Measurements from ENCODE around the gene DNAH8. TPM values are rescaled to one million over a fixed set of nuclear protein-coding genes. Genes with fewer than 3 reads are reported as not detected.

Gene DNAH8
- total RNA-seq, 4 donors from 2014 or later: under 0.01 TPM; not detected in 3

DNA sequence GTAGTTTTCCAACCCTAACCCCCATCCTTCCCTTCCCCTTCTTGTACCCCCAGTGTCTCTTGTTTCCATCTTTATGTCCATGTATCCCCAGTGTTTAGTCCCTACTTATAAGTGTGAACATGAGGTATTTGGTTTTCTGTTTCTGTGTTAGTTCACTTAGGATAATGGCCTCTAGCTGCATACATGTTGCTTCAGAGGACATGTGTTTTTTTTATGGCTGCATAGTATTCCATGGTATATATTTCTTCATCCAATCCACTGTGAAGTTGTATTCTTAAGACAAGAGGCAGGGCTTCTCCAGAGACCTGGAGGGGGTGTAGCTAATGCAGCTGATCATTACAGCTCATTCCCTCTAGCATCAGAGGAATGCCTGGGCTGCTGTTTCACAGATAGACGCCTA lies 4.2 kb downstream of the DNAH8 start:
- Histone ChIP-seq H3K27me3 (peaks cover 0 to 41% (median 8%) of the 10 kb centered on the region in 4 donors), H3K36me3 (no peaks in the 10 kb centered on the region), H3K4me1 (peaks cover 7 to 25% (median 10%) of the 10 kb centered on the region in 4 donors), H3K4me3 (no peak overlapping the region), H3K9me3 (peaks cover 0 to 4% (median 0%) of the 10 kb centered on the region in 4 donors), H3K27ac (replicated peaks in 1 of 4) (no peak overlapping the region)
- TF ChIP-seq, protein P1, sequence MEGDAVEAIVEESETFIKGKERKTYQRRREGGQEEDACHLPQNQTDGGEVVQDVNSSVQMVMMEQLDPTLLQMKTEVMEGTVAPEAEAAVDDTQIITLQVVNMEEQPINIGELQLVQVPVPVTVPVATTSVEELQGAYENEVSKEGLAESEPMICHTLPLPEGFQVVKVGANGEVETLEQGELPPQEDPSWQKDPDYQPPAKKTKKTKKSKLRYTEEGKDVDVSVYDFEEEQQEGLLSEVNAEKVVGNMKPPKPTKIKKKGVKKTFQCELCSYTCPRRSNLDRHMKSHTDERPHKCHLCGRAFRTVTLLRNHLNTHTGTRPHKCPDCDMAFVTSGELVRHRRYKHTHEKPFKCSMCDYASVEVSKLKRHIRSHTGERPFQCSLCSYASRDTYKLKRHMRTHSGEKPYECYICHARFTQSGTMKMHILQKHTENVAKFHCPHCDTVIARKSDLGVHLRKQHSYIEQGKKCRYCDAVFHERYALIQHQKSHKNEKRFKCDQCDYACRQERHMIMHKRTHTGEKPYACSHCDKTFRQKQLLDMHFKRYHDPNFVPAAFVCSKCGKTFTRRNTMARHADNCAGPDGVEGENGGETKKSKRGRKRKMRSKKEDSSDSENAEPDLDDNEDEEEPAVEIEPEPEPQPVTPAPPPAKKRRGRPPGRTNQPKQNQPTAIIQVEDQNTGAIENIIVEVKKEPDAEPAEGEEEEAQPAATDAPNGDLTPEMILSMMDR (IDR thresholded peaks at IDR 0.05): no peak
- TF ChIP-seq EP300 (IDR thresholded peaks at IDR 0.05) (no peak), POLR2A (IDR thresholded peaks at IDR 0.05; ENCODE audit: low read depth) (no peak), POLR2AphosphoS5 (IDR thresholded peaks at IDR 0.05) (no peak)
- intact Hi-C loops (cut with DNase I): no loop called here
- 100% methylated on average over 1 of the region's 1 CpG for WGBS
- no peak for DNase-seq (ENCODE audit: extremely low spot score)

DNA sequence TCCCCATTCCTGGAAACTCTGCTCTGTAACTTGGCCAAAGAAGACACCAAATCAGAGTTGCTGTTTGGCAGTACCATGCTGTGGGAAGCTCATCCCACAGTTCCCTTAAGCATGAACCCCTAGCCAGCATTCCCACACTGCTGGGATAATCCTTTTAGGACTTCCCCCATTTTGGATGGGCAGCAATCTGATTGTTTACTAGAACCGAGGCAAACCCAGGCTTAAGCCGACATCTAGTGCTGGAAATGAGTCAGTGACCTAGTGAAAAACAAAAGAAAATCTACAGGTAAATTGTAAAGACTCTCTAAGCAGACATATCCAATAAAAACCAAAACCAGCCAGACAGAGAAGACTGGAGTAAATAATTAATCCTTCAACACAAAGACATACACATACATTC lies 5.2 kb downstream of the DNAH8 start:
- no peak overlapping the region for H3K4me3 ChIP-seq
- TF ChIP-seq EP300 (IDR thresholded peaks at IDR 0.05) (no peak), POLR2A (IDR thresholded peaks at IDR 0.05; ENCODE audit: low read depth) (no peak)
- TF ChIP-seq, protein P1 (IDR thresholded peaks at IDR 0.05): no peak
- peaks cover 0 to 33% (median 1%) of the 10 kb centered on the region in 4 donors for H3K27me3 ChIP-seq

DNA sequence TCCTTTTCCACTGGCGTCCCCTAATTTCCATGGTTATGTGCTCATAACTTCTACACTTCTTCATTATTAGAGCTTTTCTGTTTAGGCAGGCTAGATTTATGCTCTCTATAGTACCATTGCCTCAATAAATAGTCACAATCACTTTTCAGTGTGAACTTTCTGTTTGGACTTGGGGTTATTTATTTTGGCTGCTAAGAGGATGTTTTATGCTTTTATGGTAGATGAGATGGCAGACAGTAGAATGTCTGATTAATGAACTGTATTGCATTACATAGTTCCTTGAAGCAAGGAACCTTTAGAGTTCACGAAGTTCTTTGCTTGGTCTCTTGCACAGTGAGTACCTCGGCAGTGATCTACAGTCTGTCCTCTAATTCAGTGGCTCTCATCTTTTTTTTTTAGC lies 6.9 kb downstream of the DNAH8 start:
- intact Hi-C loops (cut with DNase I): no loop called here
- Histone ChIP-seq H3K27me3 (peaks cover 0 to 17% (median 0%) of the 10 kb centered on the region in 4 donors), H3K4me3 (no peak overlapping the region), H3K9me3 (peaks cover 0 to 4% (median 0%) of the 10 kb centered on the region in 4 donors), H3K4me1 (peaks cover 0 to 13% (median 0%) of the 10 kb centered on the region in 4 donors), H3K36me3 (no peaks in the 10 kb centered on the region), H3K27ac (replicated peaks in 1 of 4) (no peak overlapping the region)
- TF ChIP-seq, protein P1 (IDR thresholded peaks at IDR 0.05): no peak
- TF ChIP-seq EP300 (IDR thresholded peaks at IDR 0.05): no peak
- TF ChIP-seq POLR2A (IDR thresholded peaks at IDR 0.05; ENCODE audit: low read depth): no peak
- TF ChIP-seq POLR2AphosphoS5 (IDR thresholded peaks at IDR 0.05): no peak
- 52% methylated on average over 3 of the region's 3 CpGs for WGBS
- DNase-seq (ENCODE audit: extremely low spot score): no peak

More for the DNA sequence above, 5.2 kb downstream of the DNAH8 start:
- Histone ChIP-seq H3K9me3 (peaks cover 0 to 4% (median 0%) of the 10 kb centered on the region in 4 donors), H3K4me1 (peaks cover 1 to 15% (median 2%) of the 10 kb centered on the region in 4 donors), H3K27ac (replicated peaks in 1 of 4) (no peak overlapping the region), H3K36me3 (no peaks in the 10 kb centered on the region)
- intact Hi-C loops (cut with DNase I): no loop called here
- WGBS: 16% methylated on average over 2 of the region's 2 CpGs
- no peak for DNase-seq (ENCODE audit: extremely low spot score)

DNA sequence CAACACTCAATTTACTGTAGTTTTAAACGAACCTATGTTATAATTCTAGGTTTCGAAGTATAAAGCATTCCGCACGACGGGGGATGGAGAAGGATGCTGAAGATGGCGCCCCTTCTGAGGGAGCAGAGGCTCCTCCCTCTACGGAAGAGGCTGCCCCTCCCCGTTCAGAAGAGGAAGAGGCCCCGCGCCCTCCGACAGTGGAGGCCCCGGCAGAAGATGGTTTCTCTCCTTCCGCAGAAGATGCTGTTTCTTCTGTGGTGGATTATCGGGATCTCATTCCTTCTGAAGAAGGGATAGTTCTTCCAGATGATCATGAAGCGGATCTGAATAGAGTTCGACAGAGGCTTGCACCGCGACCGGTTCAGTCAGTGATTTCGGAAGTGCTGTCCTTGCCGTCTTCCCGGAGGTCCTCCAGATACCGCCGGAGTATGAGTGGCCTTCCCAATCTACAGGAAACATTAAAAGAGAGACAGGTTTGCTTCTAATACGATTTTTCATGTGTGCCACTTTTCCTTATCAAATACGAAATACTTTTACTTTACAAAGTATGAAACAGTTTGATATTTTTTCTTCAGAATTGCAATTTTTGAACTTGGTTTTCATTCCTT lies 7.7 kb downstream of the DNAH8 start:
- no peak for DNase-seq (ENCODE audit: extremely low spot score)
- H3K4me3 ChIP-seq: no peak overlapping the region
- no peaks in the 10 kb centered on the region for H3K36me3 ChIP-seq
- no peak overlapping the region for H3K27ac ChIP-seq (replicated peaks in 1 of 4)
- peaks cover 0 to 14% (median 0%) of the 10 kb centered on the region in 4 donors for H3K27me3 ChIP-seq
- H3K4me1 ChIP-seq: peaks cover 0 to 13% (median 0%) of the 10 kb centered on the region in 4 donors
- WGBS: 94% methylated on average over 26 of the region's 26 CpGs
- H3K9me3 ChIP-seq: peaks cover 0 to 4% (median 0%) of the 10 kb centered on the region in 4 donors
- TF ChIP-seq, protein P1 (IDR thresholded peaks at IDR 0.05): no peak
- TF ChIP-seq POLR2A (IDR thresholded peaks at IDR 0.05; ENCODE audit: low read depth) (no peak), POLR2AphosphoS5 (IDR thresholded peaks at IDR 0.05) (no peak), EP300 (IDR thresholded peaks at IDR 0.05) (no peak)
- intact Hi-C loops (cut with DNase I): no loop called here

Measured in esophagus muscularis mucosa (tissue), 4 donors.